ENCODE measurements around the gene PRR22. TPM values are rescaled to one million over a fixed set of nuclear protein-coding genes. Genes with fewer than 3 reads are reported as not detected.
"Not testable (repeated sequence)": the region's sequence is repeated elsewhere in the genome, so short reads cannot be mapped to it uniquely, and the experiment has no call there.

The PRR22 gene
- total RNA-seq, 1 experiment from 2014 or later = 6.3 TPM

- BruUV-seq (replicated peaks) = no TSS peak
- Mint-ChIP-seq H3K36me3 (ENCODE audit: insufficient read depth, unreplicated experiment) (no peaks in the 10 kb centered on the region), H3K27ac (ENCODE audit: unreplicated experiment) (no peak overlapping the region), H3K9me3 (ENCODE audit: low read depth, unreplicated experiment) (no peaks in the 10 kb centered on the region), H3K27me3 (ENCODE audit: unreplicated experiment) (peaks cover 21% of the 10 kb centered on the region), H3K4me1 (ENCODE audit: low read depth, unreplicated experiment) (no peaks in the 10 kb centered on the region), H3K4me3 (ENCODE audit: low read depth, unreplicated experiment) (no peak overlapping the region)
- no peak for DNase-seq
- CTCF ChIA-PET = no interaction called here
- intact Hi-C loops (cut with micrococcal nuclease; ENCODE audit: unreplicated experiment) = no loop called here
- no peak for TF ChIP-seq CTCF (IDR thresholded peaks at IDR 0.05; ENCODE audit: unreplicated experiment)
Observed at GRCh38 chr19:5742051-5742450, 42.5 kb downstream of the PRR22 start.

- DNase-seq = no peak
- intact Hi-C loops (cut with micrococcal nuclease; ENCODE audit: unreplicated experiment) = no loop called here
- CTCF ChIA-PET = no interaction called here
- no peak overlapping the region for H3K4me3 Mint-ChIP-seq (ENCODE audit: low read depth, unreplicated experiment)
- no peak for TF ChIP-seq CTCF (IDR thresholded peaks at IDR 0.05; ENCODE audit: unreplicated experiment)
- BruUV-seq (replicated peaks) = no TSS peak
- peaks cover 19% of the 10 kb centered on the region for H3K27me3 Mint-ChIP-seq (ENCODE audit: unreplicated experiment)
- no peaks in the 10 kb centered on the region for H3K9me3 Mint-ChIP-seq (ENCODE audit: low read depth, unreplicated experiment)
- H3K27ac Mint-ChIP-seq (ENCODE audit: unreplicated experiment) = no peak overlapping the region
- no peaks in the 10 kb centered on the region for H3K4me1 Mint-ChIP-seq (ENCODE audit: low read depth, unreplicated experiment)
- H3K36me3 Mint-ChIP-seq (ENCODE audit: insufficient read depth, unreplicated experiment) = no peaks in the 10 kb centered on the region
Observed at GRCh38 chr19:5738423-5738822, 46.1 kb downstream of the PRR22 start.

- H3K36me3 Mint-ChIP-seq (ENCODE audit: insufficient read depth, unreplicated experiment); H3K27ac Mint-ChIP-seq (ENCODE audit: unreplicated experiment); intact Hi-C loops (cut with micrococcal nuclease; ENCODE audit: unreplicated experiment); H3K4me1 Mint-ChIP-seq (ENCODE audit: low read depth, unreplicated experiment); BruUV-seq (replicated peaks); CTCF ChIA-PET; DNase-seq; H3K4me3 Mint-ChIP-seq (ENCODE audit: low read depth, unreplicated experiment); H3K9me3 Mint-ChIP-seq (ENCODE audit: low read depth, unreplicated experiment): not testable (repeated sequence)
- peaks cover 14% of the 10 kb centered on the region for H3K27me3 Mint-ChIP-seq (ENCODE audit: unreplicated experiment)
Observed at GRCh38 chr19:5733172-5733571, 51.4 kb downstream of the PRR22 start.

Other genes starting within 250 kb of the PRR22 start
- gene TINCR, start 216.8 kb downstream of the PRR22 start, total RNA-seq (2022) = 0.27 and 0.40 TPM in 2 replicates
- gene SAFB2, start 162.0 kb downstream of the PRR22 start, total RNA-seq (2022) = 71.7 and 72.8 TPM in 2 replicates
- 87.3 and 88.0 TPM in 2 replicates for gene SAFB, start 161.7 kb downstream of the PRR22 start, total RNA-seq (2022)
- 37.1 and 37.9 TPM in 2 replicates for gene MICOS13, start 104.2 kb downstream of the PRR22 start, total RNA-seq (2022)
- gene HSD11B1L, start 103.7 kb downstream of the PRR22 start, total RNA-seq (2022) = 2.3 and 3.0 TPM in 2 replicates
- 497 and 516 TPM in 2 replicates for gene RPL36, start 94.5 kb downstream of the PRR22 start, total RNA-seq (2022)
- 92.8 and 101 TPM in 2 replicates for gene LONP1, start 64.6 kb downstream of the PRR22 start, total RNA-seq (2022)
- not detected in 2 replicates for gene CATSPERD, start 64.1 kb downstream of the PRR22 start, total RNA-seq (2022)
- 33.2 and 35.5 TPM in 2 replicates for gene DUS3L, start 6.4 kb upstream of the PRR22 start, total RNA-seq (2022)
- gene NRTN, start 20.3 kb upstream of the PRR22 start, total RNA-seq (2022) = 3.9 and 5.4 TPM in 2 replicates
- gene FUT6, start 55.0 kb upstream of the PRR22 start, total RNA-seq (2022) = 1.8 and 2.8 TPM in 2 replicates
- gene FUT3, start 66.7 kb upstream of the PRR22 start, total RNA-seq (2022) = 15.6 and 18.6 TPM in 2 replicates
- gene FUT5, start 85.8 kb upstream of the PRR22 start, total RNA-seq (2022) = not detected in 2 replicates
- 133 and 143 TPM in 2 replicates for gene NDUFA11, start 119.0 kb upstream of the PRR22 start, total RNA-seq (2022)
- 4.3 and 5.5 TPM in 2 replicates for gene VMAC, start 120.1 kb upstream of the PRR22 start, total RNA-seq (2022)
- gene CAPS, start 129.5 kb upstream of the PRR22 start, total RNA-seq (2022) = 39.9 and 45.7 TPM in 2 replicates
- gene RANBP3, start 193.4 kb upstream of the PRR22 start, total RNA-seq (2022) = 57.0 and 58.4 TPM in 2 replicates

All from Calu3 (cell line).